OCI-LY1 (cell line): ENCODE results near the gene SYNE2.

ENCODE experiments used
- H2AFZ ChIP-seq: fragments of 200-600 bp; sonication (generic), shearing (Covaris generic); 2 replicates; pipeline ENCODE4 v1.6.0; 2014; ENCODE audit warnings: antibody characterized with exemption, mild to moderate bottlenecking, low read length
- H3F3A ChIP-seq: fragments of 200-600 bp; sonication (generic), shearing (Covaris generic); 2 replicates; pipeline ENCODE4 v1.6.0; 2014; ENCODE audit warnings: mild to moderate bottlenecking, antibody characterized with exemption, low read length, moderate library complexity; ENCODE audit not compliant: insufficient read depth
- H3K27ac ChIP-seq: fragments of 200-600 bp; sonication (generic); 2 replicates; pipeline ENCODE4 v1.5.1; 2014; ENCODE audit warnings: low read length, mixed run types, mild to moderate bottlenecking, low read depth; ENCODE audit not compliant: poor library complexity, severe bottlenecking
- H3K27me3 ChIP-seq: fragments of 200-600 bp; sonication (generic); 2 replicates; pipeline ENCODE4 v1.6.0; 2014; ENCODE audit warnings: antibody characterized with exemption, mild to moderate bottlenecking, low read length, moderate library complexity; ENCODE audit not compliant: insufficient read depth
- H3K36me3 ChIP-seq: fragments of 200-600 bp; sonication (generic); 2 replicates; pipeline ENCODE4 v1.6.1; 2014; ENCODE audit warnings: mild to moderate bottlenecking, antibody characterized with exemption, low read length, moderate library complexity, mixed read lengths; ENCODE audit not compliant: insufficient read depth
- H3K4me1 ChIP-seq: fragments of 200-600 bp; sonication (generic); 2 replicates; pipeline ENCODE4 v1.5.1; 2014; ENCODE audit warnings: mild to moderate bottlenecking, low read length, moderate library complexity; ENCODE audit not compliant: insufficient read depth, severe bottlenecking
- H3K4me2 ChIP-seq: fragments of 200-600 bp; sonication (generic), shearing (Covaris generic); 2 replicates; pipeline ENCODE4 v1.6.1; 2014; ENCODE audit warnings: low read length
- H3K4me3 ChIP-seq: fragments of 200-600 bp; sonication (generic); 2 replicates; pipeline ENCODE4 v1.5.1; 2014; ENCODE audit warnings: low read length, low read depth, mild to moderate bottlenecking, mixed read lengths; ENCODE audit not compliant: poor library complexity, severe bottlenecking
- H3K79me2 ChIP-seq: fragments of 200-600 bp; shearing (Covaris generic); 2 replicates; pipeline ENCODE4 v1.6.1; 2016; ENCODE audit warnings: mixed run types, low read length, mixed read lengths; ENCODE audit not compliant: insufficient read depth
- H3K9ac ChIP-seq: fragments of 200-600 bp; sonication (generic), shearing (Covaris generic); 2 replicates; pipeline ENCODE4 v1.6.1; 2014; ENCODE audit warnings: mild to moderate bottlenecking, low read length, mixed read lengths
- H3K9me2 ChIP-seq: fragments of 200-600 bp; sonication (generic), shearing (Covaris generic); 2 replicates; pipeline ENCODE4 v1.6.1; 2014; ENCODE audit warnings: low read depth, mild to moderate bottlenecking, low read length, mixed read lengths
- H3K9me3 ChIP-seq: fragments of 200-600 bp; shearing (Covaris generic); 2 replicates; pipeline ENCODE4 v1.6.1; 2014; ENCODE audit warnings: low read length, mixed read lengths
- H4K20me1 ChIP-seq: fragments of 200-600 bp; sonication (generic), shearing (Covaris generic); 2 replicates; pipeline ENCODE4 v1.6.0; 2016; ENCODE audit warnings: mild to moderate bottlenecking, low read length; ENCODE audit not compliant: insufficient read depth
- CTCF ChIP-seq: fragments of 200-600 bp; sonication (generic), shearing (Covaris generic); IDR thresholded peaks from 2 replicates; pipeline ENCODE4 v1.5.1; 2017; ENCODE audit warnings: mild to moderate bottlenecking, antibody characterized with exemption, low read length, moderate library complexity, mixed read lengths
- EZH2 ChIP-seq: fragments of 200-600 bp; sonication (generic), shearing (Covaris generic); IDR thresholded peaks from 2 replicates; pipeline ENCODE4 v1.8.0; 2017; ENCODE audit warnings: borderline replicate concordance, mixed run types, mild to moderate bottlenecking, antibody characterized with exemption, low read length, moderate library complexity, mixed read lengths

SYNE2 gene

GRCh38 chr14:64260418-64260817, 407.6 kb downstream of the SYNE2 start:
- Histone ChIP-seq H3K9ac (no peak overlapping the region), H3K36me3 (peaks cover 35% of the 10 kb centered on the region; the same call in 1 of the 2 replicates), H3K4me1 (peaks cover 6% of the 10 kb centered on the region), H3K4me3 (no peak overlapping the region), H3K27me3 (no peaks in the 10 kb centered on the region), H3F3A (no peaks in the 10 kb centered on the region), H3K9me2 (no peaks in the 10 kb centered on the region), H3K79me2 (no peaks in the 10 kb centered on the region), H3K9me3 (no peaks in the 10 kb centered on the region), H3K27ac (no peak overlapping the region), H3K4me2 (no peak overlapping the region), H2AFZ (no peak overlapping the region), H4K20me1 (no peaks in the 10 kb centered on the region)
- TF ChIP-seq EZH2 (no peak), CTCF (no peak)

GRCh38 chr14:64265222-64265621, 412.4 kb downstream of the SYNE2 start:
- Histone ChIP-seq H3K9me2 (no peaks in the 10 kb centered on the region), H3K36me3 (peaks cover 30% of the 10 kb centered on the region), H3K9ac (no peak overlapping the region), H3F3A (no peaks in the 10 kb centered on the region), H3K4me3 (no peak overlapping the region), H3K27ac (peak overlapping the region; percentile 44), H3K9me3 (no peaks in the 10 kb centered on the region), H3K4me2 (no peak overlapping the region), H4K20me1 (no peaks in the 10 kb centered on the region), H2AFZ (no peak overlapping the region), H3K4me1 (peaks cover 17% of the 10 kb centered on the region), H3K79me2 (no peaks in the 10 kb centered on the region), H3K27me3 (no peaks in the 10 kb centered on the region)
- TF ChIP-seq EZH2 (no peak), CTCF (no peak)

- Histone ChIP-seq H3K9me2 (no peaks in the 10 kb centered on the region), H3K4me3 (no peak overlapping the region), H3F3A (no peaks in the 10 kb centered on the region), H3K4me2 (no peak overlapping the region), H4K20me1 (no peaks in the 10 kb centered on the region), H2AFZ (no peak overlapping the region), H3K9ac (no peak overlapping the region), H3K27me3 (no peaks in the 10 kb centered on the region), H3K9me3 (no peaks in the 10 kb centered on the region), H3K36me3 (peaks cover 25% of the 10 kb centered on the region), H3K79me2 (no peaks in the 10 kb centered on the region), H3K4me1 (peaks cover 17% of the 10 kb centered on the region), H3K27ac (peak overlapping the region; percentile 8)
- no peak for TF ChIP-seq EZH2
- TF ChIP-seq CTCF = no peak
These were observed 413.4 kb downstream of the SYNE2 start for GRCh38 chr14:64266239-64266638.
